Measurements from ENCODE around the gene PACSIN2. TPM values are rescaled to one million over a fixed set of nuclear protein-coding genes. Genes with fewer than 3 reads are reported as not detected.

Gene PACSIN2
- total and polyA plus RNA-seq, 2 of the 13 experiments (the other 11 are each of a cell fraction or from before 2014, with no cell fraction given) = 54.1 to 68.8 TPM

DNA sequence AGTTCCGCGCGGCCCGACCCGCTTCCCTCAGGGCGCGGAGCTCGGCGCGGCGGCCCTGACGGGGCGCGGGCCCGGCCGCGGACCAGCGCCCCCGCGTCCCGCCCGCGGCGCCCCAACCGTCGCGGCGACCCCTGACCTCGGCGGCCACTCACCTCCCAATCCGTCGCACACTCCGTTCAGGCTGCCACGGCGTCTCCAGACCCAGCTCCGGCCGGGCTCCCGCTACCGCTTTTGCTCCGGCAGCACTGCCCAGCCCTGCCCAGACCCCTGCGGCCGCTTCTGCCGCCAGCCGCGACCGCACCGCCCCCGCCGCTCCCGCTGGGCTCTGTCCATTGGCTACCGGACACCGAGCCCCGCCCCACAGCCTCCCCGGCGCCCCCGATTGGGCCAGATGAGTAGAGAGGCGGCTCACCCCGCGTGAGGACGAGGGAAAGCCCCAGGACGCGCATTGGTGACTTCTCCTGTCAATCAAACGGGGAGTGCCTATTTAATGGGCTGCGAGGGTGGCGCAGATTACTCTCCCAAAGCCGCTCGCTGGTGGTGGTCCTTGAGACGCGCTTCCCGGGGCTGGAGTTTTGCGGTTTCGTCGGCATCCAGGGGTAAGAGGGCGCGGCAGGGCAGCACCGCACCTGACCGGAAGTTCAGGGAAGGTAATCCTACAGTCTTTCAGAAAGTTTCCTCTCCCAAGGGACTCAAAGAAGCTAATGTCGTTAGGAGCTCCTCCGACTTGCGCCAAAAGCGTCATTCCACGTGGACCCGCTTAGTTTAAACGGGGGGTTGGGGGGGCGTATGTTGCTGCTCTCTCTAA, at the start of gene PACSIN2 (continued):
- TF ChIP-seq, protein P1, sequence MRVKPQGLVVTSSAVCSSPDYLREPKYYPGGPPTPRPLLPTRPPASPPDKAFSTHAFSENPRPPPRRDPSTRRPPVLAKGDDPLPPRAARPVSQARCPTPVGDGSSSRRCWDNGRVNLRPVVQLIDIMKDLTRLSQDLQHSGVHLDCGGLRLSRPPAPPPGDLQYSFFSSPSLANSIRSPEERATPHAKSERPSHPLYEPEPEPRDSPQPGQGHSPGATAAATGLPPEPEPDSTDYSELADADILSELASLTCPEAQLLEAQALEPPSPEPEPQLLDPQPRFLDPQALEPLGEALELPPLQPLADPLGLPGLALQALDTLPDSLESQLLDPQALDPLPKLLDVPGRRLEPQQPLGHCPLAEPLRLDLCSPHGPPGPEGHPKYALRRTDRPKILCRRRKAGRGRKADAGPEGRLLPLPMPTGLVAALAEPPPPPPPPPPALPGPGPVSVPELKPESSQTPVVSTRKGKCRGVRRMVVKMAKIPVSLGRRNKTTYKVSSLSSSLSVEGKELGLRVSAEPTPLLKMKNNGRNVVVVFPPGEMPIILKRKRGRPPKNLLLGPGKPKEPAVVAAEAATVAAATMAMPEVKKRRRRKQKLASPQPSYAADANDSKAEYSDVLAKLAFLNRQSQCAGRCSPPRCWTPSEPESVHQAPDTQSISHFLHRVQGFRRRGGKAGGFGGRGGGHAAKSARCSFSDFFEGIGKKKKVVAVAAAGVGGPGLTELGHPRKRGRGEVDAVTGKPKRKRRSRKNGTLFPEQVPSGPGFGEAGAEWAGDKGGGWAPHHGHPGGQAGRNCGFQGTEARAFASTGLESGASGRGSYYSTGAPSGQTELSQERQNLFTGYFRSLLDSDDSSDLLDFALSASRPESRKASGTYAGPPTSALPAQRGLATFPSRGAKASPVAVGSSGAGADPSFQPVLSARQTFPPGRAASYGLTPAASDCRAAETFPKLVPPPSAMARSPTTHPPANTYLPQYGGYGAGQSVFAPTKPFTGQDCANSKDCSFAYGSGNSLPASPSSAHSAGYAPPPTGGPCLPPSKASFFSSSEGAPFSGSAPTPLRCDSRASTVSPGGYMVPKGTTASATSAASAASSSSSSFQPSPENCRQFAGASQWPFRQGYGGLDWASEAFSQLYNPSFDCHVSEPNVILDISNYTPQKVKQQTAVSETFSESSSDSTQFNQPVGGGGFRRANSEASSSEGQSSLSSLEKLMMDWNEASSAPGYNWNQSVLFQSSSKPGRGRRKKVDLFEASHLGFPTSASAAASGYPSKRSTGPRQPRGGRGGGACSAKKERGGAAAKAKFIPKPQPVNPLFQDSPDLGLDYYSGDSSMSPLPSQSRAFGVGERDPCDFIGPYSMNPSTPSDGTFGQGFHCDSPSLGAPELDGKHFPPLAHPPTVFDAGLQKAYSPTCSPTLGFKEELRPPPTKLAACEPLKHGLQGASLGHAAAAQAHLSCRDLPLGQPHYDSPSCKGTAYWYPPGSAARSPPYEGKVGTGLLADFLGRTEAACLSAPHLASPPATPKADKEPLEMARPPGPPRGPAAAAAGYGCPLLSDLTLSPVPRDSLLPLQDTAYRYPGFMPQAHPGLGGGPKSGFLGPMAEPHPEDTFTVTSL (CRISPR knock-in tag; IDR thresholded peaks at IDR 0.05; ENCODE audit: borderline replicate concordance) = no peak
- no peak for TF ChIP-seq MIER2 (CRISPR knock-in tag; IDR thresholded peaks at IDR 0.05)
- TF ChIP-seq ARNT2 (CRISPR knock-in tag; IDR thresholded peaks at IDR 0.05; ENCODE audit: low read depth) = peak; percentile 52; the same call in 1 of the 2 replicates
- peak; percentile 34; the same call in 1 of the 2 replicates for TF ChIP-seq MED13 (CRISPR knock-in tag; IDR thresholded peaks at IDR 0.05)
- no peak for TF ChIP-seq ZNF207 (IDR thresholded peaks at IDR 0.05; ENCODE audit: borderline replicate concordance)
- peak; percentile 85 for TF ChIP-seq TEAD3 (CRISPR knock-in tag; optimal IDR thresholded peaks at IDR 0.05; ENCODE audit: borderline replicate concordance)
- TF ChIP-seq, protein P2, sequence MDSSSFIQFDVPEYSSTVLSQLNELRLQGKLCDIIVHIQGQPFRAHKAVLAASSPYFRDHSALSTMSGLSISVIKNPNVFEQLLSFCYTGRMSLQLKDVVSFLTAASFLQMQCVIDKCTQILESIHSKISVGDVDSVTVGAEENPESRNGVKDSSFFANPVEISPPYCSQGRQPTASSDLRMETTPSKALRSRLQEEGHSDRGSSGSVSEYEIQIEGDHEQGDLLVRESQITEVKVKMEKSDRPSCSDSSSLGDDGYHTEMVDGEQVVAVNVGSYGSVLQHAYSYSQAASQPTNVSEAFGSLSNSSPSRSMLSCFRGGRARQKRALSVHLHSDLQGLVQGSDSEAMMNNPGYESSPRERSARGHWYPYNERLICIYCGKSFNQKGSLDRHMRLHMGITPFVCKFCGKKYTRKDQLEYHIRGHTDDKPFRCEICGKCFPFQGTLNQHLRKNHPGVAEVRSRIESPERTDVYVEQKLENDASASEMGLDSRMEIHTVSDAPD (CRISPR knock-in tag; IDR thresholded peaks at IDR 0.05) = no peak
- no peak for TF ChIP-seq ZNF703 (CRISPR knock-in tag; IDR thresholded peaks at IDR 0.05; ENCODE audit: borderline replicate concordance)
- TF ChIP-seq, protein P3, sequence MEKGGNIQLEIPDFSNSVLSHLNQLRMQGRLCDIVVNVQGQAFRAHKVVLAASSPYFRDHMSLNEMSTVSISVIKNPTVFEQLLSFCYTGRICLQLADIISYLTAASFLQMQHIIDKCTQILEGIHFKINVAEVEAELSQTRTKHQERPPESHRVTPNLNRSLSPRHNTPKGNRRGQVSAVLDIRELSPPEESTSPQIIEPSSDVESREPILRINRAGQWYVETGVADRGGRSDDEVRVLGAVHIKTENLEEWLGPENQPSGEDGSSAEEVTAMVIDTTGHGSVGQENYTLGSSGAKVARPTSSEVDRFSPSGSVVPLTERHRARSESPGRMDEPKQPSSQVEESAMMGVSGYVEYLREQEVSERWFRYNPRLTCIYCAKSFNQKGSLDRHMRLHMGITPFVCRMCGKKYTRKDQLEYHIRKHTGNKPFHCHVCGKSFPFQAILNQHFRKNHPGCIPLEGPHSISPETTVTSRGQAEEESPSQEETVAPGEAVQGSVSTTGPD (CRISPR knock-in tag; IDR thresholded peaks at IDR 0.05) = peak; percentile 33; the same call in 1 of the 2 replicates
- TF ChIP-seq ZNF547 (CRISPR knock-in tag; IDR thresholded peaks at IDR 0.05) = no peak
- peak; percentile 98 for TF ChIP-seq SP2 (CRISPR knock-in tag; IDR thresholded peaks at IDR 0.05)
- no peak for TF ChIP-seq IKZF1 (IDR thresholded peaks at IDR 0.05)
- no peak for TF ChIP-seq ZNF12 (CRISPR knock-in tag; IDR thresholded peaks at IDR 0.05)
- no peak for TF ChIP-seq ZNF562 (CRISPR knock-in tag; IDR thresholded peaks at IDR 0.05; ENCODE audit: borderline replicate concordance)
- TF ChIP-seq, protein P4, sequence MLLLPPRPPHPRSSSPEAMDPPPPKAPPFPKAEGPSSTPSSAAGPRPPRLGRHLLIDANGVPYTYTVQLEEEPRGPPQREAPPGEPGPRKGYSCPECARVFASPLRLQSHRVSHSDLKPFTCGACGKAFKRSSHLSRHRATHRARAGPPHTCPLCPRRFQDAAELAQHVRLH (CRISPR knock-in tag; IDR thresholded peaks at IDR 0.05; ENCODE audit: borderline replicate concordance, low read depth) = peak; percentile 81
- TF ChIP-seq ZNF572 (CRISPR knock-in tag; IDR thresholded peaks at IDR 0.05) = no peak
- no peak for TF ChIP-seq SMARCC2 (IDR thresholded peaks at IDR 0.05)
- no peak for TF ChIP-seq HMG20A (CRISPR knock-in tag; IDR thresholded peaks at IDR 0.05; ENCODE audit: borderline replicate concordance)
- peak; percentile 35; the same call in 1 of the 2 replicates for TF ChIP-seq ZNF605 (CRISPR knock-in tag; IDR thresholded peaks at IDR 0.05)
- TF ChIP-seq ZNF816 (CRISPR knock-in tag; IDR thresholded peaks at IDR 0.05; ENCODE audit: borderline replicate concordance) = no peak
- TF ChIP-seq, protein P5, sequence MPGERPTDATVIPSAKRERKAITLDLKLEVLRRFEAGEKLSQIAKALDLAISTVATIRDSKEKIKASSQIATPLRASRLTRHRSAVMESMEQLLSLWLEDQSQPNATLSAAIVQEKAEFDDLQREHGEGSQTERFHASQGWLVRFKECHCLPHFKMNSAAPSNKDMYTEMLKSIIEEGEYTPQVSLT (CRISPR knock-in tag; IDR thresholded peaks at IDR 0.05; ENCODE audit: borderline replicate concordance, low read depth) = no peak; the same call in 1 of the 2 replicates
- peak; percentile 64; the same call in 1 of the 2 replicates for TF ChIP-seq ZNF792 (CRISPR knock-in tag; IDR thresholded peaks at IDR 0.05)
